Renal pelvis (tissue), 12 donors: ENCODE data around the gene RIPK3. TPM values are rescaled to one million over a fixed set of nuclear protein-coding genes. Genes with fewer than 3 reads are reported as not detected.
A peak's percentile ranks its signal among the peaks of the same experiment; 100 is the strongest.
"Not testable (repeated sequence)": the region's sequence is repeated elsewhere in the genome, so short reads cannot be mapped to it uniquely, and the experiment has no call there.

Experiments
- DNase-seq: peaks from one replicate; pipeline ENCODE4 v3.0.0-alpha.2; 2013
- long read RNA-seq, 16 experiments: transcript quantifications; one replicate each; lab custom pipeline, GENCODE V29; 2026
- polyA plus RNA-seq, 3 donors: library from polyadenylated mRNA; unstranded; fragments of 120-200 nt; gene quantifications; one replicate each; pipeline ENCODE4 v1.2.1, GENCODE V29; 2013; ENCODE audit not compliant: insufficient read length in 3 of 3

Gene RIPK3
- 1 to 10 TPM; 3.3 to 4.1 (median 3.8) TPM for polyA plus RNA-seq
- long read RNA-seq, donor 1: 0 reads
- long read RNA-seq, donor 2, partial matches to known transcripts: 0 of 2 reads
- long read RNA-seq, donor 2, other reads (novel, unspliced or antisense): 0 of 2 reads
- long read RNA-seq, donor 3: 0 reads
- long read RNA-seq, donor 4: 0 reads
- long read RNA-seq, donor 5: 0 reads
- long read RNA-seq, donor 6, partial matches to known transcripts: 0 of 2 reads
- long read RNA-seq, donor 6, other reads (novel, unspliced or antisense): 0 of 2 reads
- long read RNA-seq, donor 7, partial matches to known transcripts: 0 of 1 reads
- long read RNA-seq, donor 7, other reads (novel, unspliced or antisense): 0 of 1 reads
- long read RNA-seq, donor 8: 0 reads
- long read RNA-seq, donor 9, partial matches to known transcripts: 0 of 1 reads
- long read RNA-seq, donor 9, other reads (novel, unspliced or antisense): 0 of 1 reads
- long read RNA-seq, donor 10: 0 reads
- long read RNA-seq, donor 11, partial matches to known transcripts: 0 of 2 reads
- long read RNA-seq, donor 11, other reads (novel, unspliced or antisense): 0 of 2 reads
- long read RNA-seq, donor 12, partial matches to known transcripts: 0 of 2 reads
- long read RNA-seq, donor 12, other reads (novel, unspliced or antisense): 0 of 2 reads
- long read RNA-seq, donor 13, partial matches to known transcripts: 0 of 2 reads
- long read RNA-seq, donor 13, other reads (novel, unspliced or antisense): 0 of 2 reads
- long read RNA-seq, donor 14: 0 reads
- long read RNA-seq, donor 15: 0 reads
- long read RNA-seq, donor 16: 0 reads

DNA sequence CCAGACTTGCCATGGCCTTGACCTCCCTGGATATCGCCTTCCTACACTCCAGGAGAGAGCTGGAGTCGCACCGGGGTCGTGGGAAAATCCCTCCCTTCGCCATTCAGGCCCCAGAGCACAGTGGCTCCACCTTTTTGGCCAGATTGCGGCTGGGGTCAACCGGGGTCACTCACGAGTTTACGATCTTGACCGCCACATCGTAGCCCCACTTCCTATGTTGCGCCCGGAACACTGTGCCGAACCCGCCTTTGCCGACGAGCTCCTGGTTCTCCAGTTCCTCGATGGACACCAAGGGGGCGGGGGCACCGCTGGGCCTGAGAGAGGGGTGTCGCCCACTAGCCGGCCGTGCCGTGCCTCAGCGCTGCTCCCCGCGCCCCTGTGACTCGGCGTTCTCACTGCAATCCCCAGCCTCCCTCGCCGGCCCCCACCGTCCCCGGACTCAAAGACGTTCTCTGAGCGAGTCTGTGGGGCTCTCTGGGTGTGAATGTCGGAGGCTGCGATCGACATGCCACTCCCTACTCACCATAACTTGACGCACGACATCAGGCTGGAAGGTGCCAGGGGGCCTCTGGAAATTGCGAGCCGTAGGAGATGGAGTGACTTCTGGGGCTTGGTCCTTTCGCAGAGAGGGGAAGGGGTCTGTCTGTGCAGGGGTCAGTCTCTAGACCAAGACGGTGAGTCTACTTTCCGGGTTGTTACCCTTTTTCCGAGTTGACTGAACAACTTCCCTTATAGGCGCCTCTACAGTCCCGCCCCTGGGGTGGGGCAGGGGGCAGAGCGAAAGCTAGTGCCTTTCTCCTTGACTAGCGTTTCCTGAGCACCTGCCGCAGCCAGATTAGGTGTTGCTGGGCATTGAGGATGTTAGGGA is at the start of gene RIPK3:
TSS of gene RIPK3 (minus strand) at position 708 of the 868 bp plus-strand sequence. CDS start at position 543, 165 bp downstream.
- DNase-seq: no peak

DNA sequence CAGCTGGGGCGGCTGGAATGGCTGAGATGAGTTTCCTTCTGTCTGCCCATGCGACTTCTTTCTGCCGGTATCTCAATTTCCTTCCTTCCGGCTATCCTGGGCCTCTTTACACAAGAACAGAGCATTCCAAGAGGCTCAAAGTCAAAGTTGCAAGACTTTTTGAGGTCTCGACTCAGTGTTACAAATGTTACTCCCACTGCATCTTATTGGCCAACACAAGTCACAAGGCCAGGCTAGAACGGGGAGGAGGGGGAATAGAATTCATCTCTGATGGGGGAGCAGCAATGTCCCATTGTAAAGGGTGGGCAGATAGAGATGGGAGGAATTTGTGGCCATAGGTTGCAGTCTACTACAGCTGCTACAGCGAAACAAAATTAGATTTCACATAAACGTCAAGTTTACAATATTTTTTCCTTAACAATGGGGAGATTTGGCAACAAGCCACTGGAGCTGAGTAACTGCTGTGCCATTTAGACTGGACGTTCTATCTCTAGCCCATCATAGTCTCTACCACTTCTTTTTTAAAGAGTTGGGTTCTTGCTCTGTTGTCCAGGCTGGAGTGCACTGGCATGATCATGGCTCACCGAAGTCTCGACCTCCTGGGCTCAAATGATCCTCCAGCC is 49.5 kb upstream of the RIPK3 start:
- DNase-seq: no peak

DNA sequence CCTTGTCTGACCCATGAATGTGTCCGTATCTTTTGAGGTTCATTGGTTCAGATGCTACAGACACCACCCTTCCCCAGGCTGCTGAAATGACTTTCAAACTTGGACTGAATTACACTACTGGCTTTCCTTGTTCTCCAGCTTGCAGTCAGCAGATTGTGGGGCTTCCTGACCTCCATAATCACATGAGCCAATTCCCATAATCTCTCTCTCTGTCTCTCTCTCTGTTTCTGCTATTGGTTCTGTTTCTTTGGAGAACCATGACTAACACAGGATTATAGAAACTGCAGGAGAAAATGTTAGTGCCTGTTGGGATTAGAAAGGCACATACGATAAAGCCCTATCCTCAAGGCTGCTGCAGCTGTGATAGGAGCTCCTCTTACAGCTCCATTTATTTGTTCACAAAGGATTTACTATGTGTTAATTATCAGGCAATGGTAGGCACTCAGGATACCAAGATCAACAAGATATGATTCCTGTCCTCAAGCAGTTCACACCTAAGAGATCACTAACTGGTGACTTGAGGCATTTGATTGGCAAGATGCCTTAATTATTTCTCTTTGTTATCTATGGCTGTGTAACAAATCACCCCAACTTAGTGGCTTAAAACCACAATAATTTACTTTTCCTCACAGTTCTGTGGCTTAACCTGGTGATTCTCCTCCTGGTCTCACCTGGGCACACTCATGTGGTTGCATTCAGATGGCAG is 48.8 kb upstream of the RIPK3 start:
- DNase-seq: no peak

DNA sequence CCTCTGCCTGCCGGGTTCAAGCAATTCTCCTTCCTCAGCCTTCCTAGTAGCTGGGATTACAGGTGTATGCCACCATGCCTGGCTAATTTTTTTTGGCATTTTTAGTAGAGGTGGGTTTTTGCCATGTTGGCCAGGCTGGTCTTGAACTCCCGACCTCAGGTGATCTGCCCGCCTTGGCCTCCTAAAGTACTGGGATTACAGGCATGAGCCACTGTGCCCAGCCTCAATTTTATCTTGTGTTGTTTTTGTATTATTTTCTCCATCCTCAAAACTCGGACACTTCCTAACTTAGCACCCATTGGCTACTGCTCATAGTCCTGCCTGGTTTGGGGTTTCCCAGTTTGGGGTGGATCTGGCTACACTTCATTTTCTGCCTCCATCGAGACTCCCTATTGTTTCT is 47.8 kb upstream of the RIPK3 start:
- DNase-seq: not testable (repeated sequence)

DNA sequence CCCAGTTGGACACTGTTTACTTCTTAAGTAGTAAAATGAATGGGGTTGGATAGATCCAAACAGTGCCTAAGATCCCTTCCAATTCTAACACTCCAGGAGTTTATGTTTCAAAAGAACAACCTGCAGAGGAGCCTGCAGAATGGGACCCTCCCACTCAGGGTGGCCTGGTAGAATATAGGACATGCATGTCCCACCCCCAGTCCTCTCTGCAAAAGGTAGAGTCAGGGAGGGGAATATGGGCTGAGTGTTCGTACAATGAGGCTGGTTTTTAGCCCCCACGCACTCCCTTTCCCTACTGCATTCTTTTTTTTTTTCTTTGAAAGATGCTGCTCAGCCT is 47.2 kb upstream of the RIPK3 start:
- DNase-seq: no peak

DNA sequence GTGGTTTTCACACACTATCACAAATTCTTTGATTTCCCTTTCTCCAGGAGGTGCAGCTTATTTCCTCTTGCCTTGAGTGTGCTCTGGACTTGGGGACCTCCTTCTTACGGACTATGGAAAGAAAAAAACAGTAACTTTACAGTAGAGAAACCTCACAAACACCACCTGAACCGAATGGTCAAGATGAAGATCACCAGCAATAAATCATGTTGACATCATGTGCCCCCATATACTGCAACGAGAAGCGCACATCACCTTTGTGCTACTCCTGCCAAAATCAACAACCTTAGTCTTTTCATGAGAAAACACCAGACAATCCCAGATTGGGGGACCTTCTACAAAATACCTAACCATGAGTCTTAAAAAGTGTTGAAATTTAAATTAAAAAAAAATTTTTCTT is 45.7 kb upstream of the RIPK3 start:
- no peak for DNase-seq

DNA sequence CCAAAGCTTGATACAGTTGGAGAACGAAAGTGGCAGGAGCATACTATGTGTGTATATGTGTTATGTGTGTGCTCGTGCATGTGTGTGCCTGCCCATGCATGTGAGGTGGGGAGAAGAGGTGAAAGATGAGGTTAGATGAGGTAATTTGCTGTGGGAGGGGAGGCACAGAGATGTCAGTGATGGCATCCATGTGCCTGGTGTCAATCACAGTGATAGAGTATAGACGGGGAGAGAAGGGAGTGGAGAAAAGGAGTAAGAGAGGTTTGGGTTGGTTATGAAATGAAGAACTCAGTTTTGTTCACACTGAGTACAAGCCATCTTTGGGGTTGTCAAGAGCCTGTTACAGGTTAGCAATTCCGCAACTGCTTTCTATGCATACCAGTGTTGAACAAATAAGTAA is 44.4 kb upstream of the RIPK3 start:
- DNase-seq: no peak

DNA sequence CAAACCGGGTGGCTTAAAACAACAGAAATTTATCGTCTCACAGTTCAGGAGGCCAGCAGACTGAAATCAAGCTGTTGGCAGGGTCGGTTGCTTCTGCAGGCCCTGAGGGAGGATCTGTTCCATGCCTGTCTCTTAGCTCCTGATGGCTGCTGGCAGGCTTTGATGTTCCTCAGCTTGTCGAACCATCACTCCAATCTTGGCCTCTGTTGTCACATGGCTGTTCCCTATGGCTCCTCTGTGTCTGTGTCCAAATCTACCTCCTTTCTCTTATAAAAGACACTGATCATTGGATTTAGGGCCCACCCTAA is 42.2 kb upstream of the RIPK3 start:
- peak; percentile 76 for DNase-seq

DNA sequence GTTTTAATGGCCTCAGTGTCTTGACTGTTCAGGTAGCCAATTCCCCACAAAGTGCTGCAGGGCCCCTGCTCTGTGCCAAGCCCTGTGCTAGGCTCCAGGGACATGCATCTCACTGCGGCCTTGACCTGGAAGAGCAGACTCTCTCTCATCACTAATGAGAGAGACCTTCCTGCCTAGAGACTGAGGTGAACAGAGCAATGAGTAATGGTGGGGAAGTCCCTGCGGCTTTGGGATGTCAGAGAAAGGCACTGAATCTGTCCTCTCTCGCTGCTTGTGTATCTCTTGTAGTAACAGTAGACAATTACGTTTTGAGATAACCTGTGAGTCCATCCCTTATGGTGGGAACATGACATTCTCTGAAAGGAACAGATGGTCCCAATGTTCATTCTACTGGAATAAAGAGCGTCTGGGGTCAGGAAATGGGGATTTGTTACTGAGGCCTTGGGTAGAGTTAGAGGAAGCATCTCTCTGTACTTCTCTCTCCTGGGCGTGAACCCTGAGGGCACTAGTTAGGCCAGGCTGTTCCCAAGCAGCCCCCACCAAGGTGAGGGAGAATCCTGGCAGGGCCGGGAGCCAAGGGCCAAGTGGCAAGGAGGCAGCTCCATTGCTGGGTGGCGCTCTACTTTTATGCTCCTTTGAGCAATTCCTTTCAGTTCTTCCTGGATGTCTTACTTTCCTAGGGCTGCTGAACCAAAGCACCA is 41.7 kb upstream of the RIPK3 start:
- no peak for DNase-seq

DNA sequence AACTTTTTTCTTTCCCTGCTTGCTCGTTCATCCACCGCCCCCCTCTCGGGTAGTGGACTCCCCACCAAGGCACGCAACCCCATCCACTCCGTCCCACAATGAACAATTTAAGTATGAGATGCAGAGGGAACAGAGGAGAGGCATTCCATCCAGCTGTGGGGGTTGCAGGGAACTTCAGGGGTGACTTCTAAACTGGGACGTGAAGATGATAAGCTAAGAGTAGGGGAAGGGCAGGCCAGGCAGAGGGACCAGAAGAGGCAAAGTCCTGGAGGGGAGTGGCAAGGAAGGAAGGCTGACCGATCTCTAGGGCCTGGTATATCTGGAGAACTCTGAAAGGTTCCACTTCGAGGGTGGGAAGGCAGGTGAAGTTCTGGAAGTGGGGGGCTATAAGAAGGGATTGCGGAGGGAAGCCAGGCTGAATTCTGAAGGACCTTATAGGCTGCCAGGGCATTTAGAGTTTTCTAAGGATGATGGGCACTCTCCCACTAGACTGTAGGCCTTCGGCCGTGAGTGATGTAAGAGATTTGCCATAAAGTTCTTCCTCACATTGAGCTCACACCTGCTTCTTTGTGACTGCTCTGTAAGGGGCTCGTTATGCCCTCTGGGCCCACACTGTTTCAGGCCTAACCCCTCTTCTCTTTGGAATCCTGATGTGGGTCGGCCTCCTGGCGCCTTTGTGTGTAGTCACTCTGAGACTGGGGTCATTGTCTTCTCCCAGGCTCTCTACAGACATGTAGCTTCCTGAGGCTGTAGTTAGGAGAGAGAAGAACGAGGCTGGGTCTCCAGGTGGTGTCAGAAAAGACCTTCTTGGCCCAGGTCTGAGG is 40.3 kb upstream of the RIPK3 start:
- no peak for DNase-seq

DNA sequence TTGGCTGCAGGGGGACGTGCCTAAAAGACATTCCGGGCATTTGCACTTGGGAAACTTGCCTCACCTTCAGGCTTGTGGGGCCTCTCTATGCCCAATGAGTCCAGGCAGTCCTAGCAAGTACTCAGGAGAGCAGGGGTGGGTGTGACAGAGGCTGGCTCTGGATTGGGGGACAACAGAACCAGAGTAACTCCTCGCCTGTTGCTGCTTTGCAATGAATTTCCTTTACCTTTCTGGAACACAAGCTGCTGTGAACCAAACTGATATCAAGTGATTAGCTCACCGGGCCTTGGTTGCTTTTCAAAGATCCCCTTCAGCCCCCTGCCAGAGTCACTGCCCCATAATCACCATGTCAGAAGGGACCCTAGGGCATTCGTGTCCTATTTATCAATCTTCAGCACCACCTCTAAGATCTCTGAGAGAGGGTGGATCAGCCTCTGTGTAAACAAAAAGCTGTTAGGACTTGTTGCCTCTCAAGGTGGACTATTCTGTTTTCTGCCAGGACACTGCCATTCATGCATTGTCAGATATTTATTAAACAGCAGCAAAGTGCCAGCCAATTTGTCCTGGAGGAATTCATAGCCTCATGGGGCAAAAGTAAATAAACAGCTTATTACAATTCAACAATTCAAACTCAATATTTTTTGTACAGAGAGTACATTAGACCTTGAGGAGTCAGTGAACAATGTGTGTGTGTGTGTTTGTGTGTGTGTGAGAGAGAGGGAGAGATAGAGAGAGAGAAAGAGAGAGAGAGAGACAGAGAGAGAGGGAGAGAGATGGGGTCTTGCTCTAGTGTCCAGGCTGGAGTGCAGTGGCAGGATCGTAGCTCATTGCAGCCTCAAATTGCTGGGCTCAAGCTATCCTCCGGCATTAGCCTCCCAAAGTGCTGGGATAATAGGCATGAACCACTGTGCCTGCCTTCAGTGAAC is 39.5 kb upstream of the RIPK3 start:
- DNase-seq: no peak

DNA sequence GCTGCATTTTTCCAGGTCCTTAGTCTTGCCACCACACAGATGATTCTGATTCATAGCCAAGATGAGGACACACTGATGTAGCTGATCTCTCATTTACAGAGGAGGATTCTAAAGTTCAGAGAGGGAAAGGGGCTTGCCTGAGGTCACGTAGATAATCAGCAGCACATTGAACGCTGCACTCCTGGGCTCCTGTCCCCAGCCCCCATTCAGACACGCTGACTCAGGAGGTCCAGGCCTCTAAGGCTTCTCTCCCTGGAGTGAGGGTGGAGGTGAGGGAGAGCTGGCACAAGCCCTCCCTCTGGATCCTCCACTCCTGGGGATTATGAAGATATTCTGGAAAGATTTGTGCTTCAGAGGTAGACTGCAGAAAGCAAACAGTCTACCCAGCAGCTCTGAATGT is 38.5 kb upstream of the RIPK3 start:
- DNase-seq: no peak

DNA sequence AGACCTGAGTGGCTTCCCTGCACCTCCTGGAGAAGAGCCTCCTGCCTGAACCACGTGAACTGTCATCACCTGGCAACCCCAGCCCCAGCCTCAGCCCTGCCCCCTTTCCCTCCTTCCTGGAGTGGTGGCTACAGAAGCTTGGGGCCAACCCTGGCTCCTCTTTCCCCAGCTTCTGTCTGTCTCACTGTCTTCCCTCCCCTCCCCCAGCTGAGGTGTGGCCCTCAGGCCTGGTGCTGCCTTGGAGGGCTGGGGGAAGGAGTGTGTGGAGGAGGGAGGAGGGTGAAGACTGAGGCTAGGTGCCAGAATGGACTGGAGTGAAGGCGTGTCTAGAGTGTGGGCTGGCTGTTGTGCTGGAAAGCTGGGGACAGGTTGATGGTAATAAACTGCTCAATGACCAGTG is 37.9 kb upstream of the RIPK3 start:
- DNase-seq: no peak

DNA sequence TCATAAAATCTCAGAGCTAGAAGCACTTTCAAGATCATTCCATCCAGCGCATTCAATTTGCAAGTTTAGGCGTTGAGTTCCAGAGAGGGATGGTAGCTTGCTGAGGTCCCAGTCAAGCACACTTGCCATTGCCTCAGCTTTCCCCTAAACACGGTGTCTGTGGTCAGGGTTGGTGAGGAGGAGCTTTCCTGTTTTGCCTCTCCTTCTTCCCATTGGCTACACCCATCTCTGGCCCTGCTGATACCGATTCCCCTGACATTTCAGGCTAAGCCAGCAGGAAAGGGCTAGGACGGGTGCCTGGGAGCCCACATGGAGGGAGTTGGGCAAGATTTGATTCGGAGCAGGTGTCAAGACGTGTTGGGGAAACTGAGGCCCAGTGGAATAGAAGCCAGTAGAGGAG is 37.3 kb upstream of the RIPK3 start:
- DNase-seq: no peak

DNA sequence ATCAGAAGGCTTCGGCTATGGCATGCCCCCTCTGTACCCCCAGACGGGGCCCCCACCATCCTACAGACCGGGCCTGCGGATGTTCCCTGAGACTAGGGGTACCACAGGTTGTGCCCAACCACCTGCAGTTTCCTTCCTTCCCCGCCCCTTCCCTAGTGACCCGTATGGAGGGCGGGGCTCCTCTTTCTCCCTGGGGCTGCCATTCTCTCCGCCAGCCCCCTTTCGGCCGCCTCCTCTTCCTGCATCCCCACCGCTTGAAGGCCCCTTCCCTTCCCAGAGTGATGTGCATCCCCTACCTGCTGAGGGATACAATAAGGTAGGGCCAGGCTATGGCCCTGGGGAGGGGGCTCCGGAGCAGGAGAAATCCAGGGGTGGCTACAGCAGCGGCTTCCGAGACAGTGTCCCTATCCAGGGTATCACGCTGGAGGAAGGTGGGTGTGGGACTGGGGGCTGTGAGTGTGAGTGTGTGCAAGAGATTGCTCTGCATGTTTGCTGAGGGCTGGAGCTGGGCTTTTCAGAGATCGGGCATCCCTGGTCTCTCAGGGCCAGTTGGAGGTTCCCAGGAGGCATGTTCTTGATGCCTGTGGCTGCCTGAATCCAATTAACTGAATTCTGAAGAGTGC is 36.8 kb upstream of the RIPK3 start:
- no peak for DNase-seq

DNA sequence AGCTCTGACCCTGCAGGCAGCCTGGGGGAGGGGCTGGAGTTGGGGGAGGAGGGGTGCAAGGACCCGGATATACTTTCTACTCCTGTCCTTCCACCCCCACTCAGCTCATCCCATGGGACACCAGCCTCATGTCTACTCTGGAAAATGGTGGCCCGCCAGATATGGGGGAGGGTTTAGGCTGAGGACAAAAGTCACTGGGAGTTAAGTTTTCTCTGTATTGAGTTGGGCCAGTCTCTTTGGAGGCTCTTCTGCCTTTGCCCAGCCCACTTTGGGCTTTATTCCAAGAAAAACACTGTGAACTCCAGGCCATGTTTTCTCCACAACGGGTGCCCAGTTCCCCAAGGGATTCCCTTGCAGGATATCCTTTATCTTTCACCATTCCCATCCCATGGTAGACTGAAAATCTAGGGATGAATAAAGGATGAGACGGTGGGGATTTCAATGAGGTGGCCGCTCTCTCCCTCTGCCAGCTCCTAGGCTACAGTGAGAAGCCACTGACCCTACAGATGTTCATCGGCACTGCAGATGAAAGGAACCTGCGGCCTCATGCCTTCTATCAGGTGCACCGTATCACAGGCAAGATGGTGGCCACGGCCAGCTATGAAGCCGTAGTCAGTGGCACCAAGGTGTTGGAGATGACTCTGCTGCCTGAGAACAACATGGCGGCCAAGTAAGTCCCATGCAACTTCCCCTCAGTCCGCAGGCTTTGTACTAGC is 33.1 kb upstream of the RIPK3 start:
- no peak for DNase-seq

DNA sequence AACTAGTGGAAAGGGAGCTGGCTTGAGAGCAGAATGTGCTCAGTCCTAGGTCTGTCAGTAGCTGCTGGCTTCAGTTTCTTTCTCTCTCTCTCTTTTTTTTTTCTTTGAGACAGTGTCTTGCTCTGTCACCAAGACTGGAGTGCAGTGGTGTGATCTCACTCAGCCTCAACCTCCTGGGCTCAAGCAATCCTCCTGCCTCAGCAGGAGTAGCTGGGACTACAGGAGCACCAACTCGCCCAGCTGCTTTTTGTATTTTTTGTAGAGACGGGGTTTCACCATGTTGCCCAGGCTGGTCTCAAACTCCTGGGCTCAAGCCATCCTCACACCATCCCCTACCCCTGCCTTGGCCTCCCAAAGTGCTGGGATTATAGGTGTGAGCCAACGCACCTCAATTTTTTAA is 31.8 kb upstream of the RIPK3 start:
- not testable (repeated sequence) for DNase-seq

DNA sequence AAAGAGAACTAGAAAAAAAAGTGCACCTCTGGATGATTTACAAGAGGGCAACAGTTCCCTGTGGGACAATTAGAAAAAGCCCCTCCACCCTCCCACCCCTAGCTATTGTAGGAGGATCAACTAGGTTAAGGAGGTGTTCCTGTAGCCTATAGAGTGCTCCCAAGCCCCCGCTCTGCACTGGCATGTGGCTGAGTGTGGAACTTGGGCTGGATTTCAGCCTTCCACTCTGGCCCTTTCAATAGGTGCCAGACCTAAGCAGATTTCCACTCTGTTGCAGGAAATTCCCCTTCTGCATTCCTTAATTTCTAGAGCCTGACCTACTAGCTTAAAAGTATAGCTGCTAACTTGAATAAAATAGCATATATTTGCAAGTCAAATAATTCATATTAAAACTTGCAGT is 31.0 kb upstream of the RIPK3 start:
- no peak for DNase-seq
